ENCODE data around the gene MTFR1L. TPM values are rescaled to one million over a fixed set of nuclear protein-coding genes. Genes with fewer than 3 reads are reported as not detected.

The MTFR1L gene
- polyA plus RNA-seq, 1 donor from 2014 or later, result 115 TPM

DNA sequence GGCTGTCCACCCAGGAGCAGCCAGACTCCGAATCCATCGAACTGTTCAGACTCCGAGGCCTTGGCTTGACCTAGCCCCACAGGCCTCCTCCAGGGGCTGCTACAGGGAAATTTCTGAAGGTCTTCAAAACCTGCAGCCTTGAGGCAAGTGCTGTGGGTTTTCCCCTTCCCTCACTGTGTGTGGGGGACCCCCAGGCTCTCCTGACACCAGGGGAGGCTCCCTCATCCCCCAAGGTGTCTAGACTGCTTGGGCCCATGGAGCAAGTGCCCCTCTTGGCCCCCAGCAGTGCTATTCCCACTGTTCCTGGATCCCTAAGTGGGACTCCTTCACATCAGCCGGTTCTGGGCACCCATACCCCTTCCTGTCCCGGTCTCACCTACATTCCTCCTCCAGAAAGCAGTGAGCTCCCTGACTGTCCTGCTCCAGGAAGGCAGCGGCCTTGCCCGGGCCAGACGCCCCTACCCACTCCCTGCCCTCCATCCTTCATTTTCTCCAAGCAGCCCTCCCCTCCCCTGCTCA lies 54.9 kb downstream of the MTFR1L start:
- H3F3A ChIP-seq (ENCODE audit: insufficient read depth, low read length, poor library complexity, severe bottlenecking), result no peaks in the 10 kb centered on the region
- no peaks in the 10 kb centered on the region for H3K79me2 ChIP-seq (replicated peaks; ENCODE audit: insufficient read depth, low read length)
- peak overlapping the region; percentile 64 for H3K4me3 ChIP-seq (ENCODE audit: low read length)
- no peaks in the 10 kb centered on the region for H4K20me1 ChIP-seq (ENCODE audit: insufficient read depth)
- H3K27ac ChIP-seq (ENCODE audit: low read length), result no peak overlapping the region
- no peak overlapping the region for H2AFZ ChIP-seq (ENCODE audit: low read depth, low read length)
- H3K9me2 ChIP-seq (ENCODE audit: insufficient read depth, low read length), result no peaks in the 10 kb centered on the region
- peaks cover 21% of the 10 kb centered on the region for H3K27me3 ChIP-seq (ENCODE audit: insufficient read depth, low read depth, low read length)
- peak overlapping the region; percentile 61 for H3K9ac ChIP-seq (ENCODE audit: low read length)
- no peaks in the 10 kb centered on the region for H3K9me3 ChIP-seq (ENCODE audit: low read length)
- no peak overlapping the region for H3K4me2 ChIP-seq (ENCODE audit: low read length)
- TF ChIP-seq, protein P1, sequence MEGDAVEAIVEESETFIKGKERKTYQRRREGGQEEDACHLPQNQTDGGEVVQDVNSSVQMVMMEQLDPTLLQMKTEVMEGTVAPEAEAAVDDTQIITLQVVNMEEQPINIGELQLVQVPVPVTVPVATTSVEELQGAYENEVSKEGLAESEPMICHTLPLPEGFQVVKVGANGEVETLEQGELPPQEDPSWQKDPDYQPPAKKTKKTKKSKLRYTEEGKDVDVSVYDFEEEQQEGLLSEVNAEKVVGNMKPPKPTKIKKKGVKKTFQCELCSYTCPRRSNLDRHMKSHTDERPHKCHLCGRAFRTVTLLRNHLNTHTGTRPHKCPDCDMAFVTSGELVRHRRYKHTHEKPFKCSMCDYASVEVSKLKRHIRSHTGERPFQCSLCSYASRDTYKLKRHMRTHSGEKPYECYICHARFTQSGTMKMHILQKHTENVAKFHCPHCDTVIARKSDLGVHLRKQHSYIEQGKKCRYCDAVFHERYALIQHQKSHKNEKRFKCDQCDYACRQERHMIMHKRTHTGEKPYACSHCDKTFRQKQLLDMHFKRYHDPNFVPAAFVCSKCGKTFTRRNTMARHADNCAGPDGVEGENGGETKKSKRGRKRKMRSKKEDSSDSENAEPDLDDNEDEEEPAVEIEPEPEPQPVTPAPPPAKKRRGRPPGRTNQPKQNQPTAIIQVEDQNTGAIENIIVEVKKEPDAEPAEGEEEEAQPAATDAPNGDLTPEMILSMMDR (IDR thresholded peaks at IDR 0.05; ENCODE audit: poor library complexity, severe bottlenecking), result no peak
- TF ChIP-seq RAD21 (conservative IDR thresholded peaks at IDR 0.05), result no peak
- no peak for TF ChIP-seq MXI1 (conservative IDR thresholded peaks at IDR 0.05; ENCODE audit: poor library complexity, severe bottlenecking)
- H3K36me3 ChIP-seq (ENCODE audit: insufficient read depth, low read length), result no peaks in the 10 kb centered on the region

DNA sequence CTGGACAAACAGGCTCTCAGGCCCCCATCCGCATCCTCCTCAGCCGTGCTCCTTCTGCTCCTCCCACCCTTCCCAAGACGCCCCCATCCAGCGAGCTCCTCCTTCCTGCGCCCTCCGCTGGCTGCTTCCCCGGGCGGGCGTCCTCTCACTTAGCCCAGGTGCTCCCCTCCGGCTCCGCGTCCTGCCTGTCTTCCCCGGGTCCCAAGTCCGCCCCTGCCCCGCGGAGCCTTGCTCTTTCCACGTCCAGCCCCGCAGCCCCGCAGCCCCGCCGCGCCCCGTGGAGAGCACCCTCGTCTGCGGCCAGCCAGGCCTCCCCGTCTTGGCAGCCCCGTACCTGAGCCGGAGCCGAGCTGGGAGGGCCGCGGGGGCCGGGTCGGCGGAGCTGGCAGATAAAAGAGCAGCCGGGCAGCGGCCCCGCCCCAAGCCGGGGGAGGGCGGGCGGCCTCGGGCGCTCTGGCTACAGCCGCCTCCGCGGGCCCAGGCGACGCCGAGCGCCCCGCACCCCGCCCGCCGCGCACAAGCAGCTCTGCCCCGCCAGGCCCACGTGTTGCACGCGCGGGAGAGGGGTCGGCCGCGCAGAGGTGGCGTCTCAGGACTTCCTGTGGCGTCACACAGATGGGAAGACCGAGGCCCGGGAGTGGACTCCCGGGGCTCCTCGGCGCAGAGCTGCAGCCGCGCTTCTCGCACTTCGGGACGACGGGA lies 55.6 kb downstream of the MTFR1L start, which contains the start of gene PAQR7:
Gene PAQR7, minus strand, starts transcription at position 555 of the 702 bp plus-strand sequence. CDS start 11,869 bp downstream, outside the sequence.
- H4K20me1 ChIP-seq (ENCODE audit: insufficient read depth), result no peaks in the 10 kb centered on the region
- H3K27ac ChIP-seq (ENCODE audit: low read length), result no peak within 1 kb of the TSS
- no peaks in the 10 kb centered on the region for H3K36me3 ChIP-seq (ENCODE audit: insufficient read depth, low read length)
- TF ChIP-seq EZH2 (IDR thresholded peaks at IDR 0.05; ENCODE audit: borderline replicate concordance, insufficient read depth, low read length, poor library complexity, severe bottlenecking) (no peak), RAD21 (conservative IDR thresholded peaks at IDR 0.05) (no peak), SMC3 (conservative IDR thresholded peaks at IDR 0.05; ENCODE audit: poor library complexity) (peak; percentile 11), EP300 (conservative IDR thresholded peaks at IDR 0.05; ENCODE audit: poor library complexity, severe bottlenecking) (peak; percentile 19), MXI1 (conservative IDR thresholded peaks at IDR 0.05; ENCODE audit: poor library complexity, severe bottlenecking) (peak; percentile 46), TAF1 (IDR thresholded peaks at IDR 0.05; ENCODE audit: low read depth) (peak; percentile 24)
- no peaks in the 10 kb centered on the region for H3F3A ChIP-seq (ENCODE audit: insufficient read depth, low read length, poor library complexity, severe bottlenecking)
- H3K79me2 ChIP-seq (replicated peaks; ENCODE audit: insufficient read depth, low read length), result no peaks in the 10 kb centered on the region
- peak within 1 kb of the TSS; percentile 61 for H3K9ac ChIP-seq (ENCODE audit: low read length)
- H3K4me2 ChIP-seq (ENCODE audit: low read length), result no peak within 1 kb of the TSS
- peaks cover 21% of the 10 kb centered on the region for H3K27me3 ChIP-seq (ENCODE audit: insufficient read depth, low read depth, low read length)
- peak within 1 kb of the TSS; percentile 64 for H3K4me3 ChIP-seq (ENCODE audit: low read length)
- no peak within 1 kb of the TSS for H2AFZ ChIP-seq (ENCODE audit: low read depth, low read length)
- no peaks in the 10 kb centered on the region for H3K9me2 ChIP-seq (ENCODE audit: insufficient read depth, low read length)
- H3K9me3 ChIP-seq (ENCODE audit: low read length), result no peaks in the 10 kb centered on the region

DNA sequence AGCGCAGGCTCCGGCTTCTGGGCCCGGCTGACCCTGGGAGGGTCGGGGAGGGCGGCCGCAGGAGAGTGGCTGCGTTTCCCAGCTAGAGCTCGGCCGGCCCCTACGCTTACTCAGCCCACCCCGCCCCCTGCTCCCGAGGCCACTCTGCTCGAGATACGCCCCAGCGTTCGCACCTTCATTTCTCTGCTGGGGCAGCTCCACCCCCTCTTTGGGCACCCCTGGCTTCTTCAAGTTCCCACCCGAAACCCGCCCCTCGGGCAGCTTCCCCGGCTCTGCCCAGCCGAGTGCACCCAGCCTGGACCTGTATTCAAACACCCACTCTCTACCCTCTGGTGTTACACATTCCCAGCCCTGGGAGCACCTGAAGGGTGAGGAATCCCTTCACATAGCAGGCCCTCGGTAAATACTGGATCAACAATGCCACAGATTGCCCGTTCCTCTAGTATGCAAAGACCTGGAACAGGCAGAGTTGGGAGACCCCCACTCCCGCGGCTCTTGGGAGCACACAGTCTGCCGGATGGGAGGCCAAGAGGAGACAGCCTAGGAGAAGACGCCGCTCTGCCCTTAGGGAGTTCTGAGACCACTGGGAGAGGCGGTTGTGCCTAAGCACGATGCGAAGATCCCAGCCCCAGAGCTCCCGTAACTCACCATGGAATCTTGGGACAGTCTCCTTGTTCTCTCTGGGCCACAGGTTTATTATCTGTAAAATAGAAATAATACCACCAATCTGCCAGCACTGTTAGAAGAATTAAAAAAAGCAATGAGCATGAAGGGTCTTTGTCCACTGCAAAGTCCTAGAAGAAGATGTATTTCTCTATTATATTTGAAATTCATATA lies 56.3 kb downstream of the MTFR1L start:
- Histone ChIP-seq H3K9me2 (ENCODE audit: insufficient read depth, low read length) (no peaks in the 10 kb centered on the region), H2AFZ (ENCODE audit: low read depth, low read length) (no peak overlapping the region), H3K36me3 (ENCODE audit: insufficient read depth, low read length) (no peaks in the 10 kb centered on the region), H3K4me3 (ENCODE audit: low read length) (peak overlapping the region; percentile 64), H4K20me1 (ENCODE audit: insufficient read depth) (no peaks in the 10 kb centered on the region), H3K4me2 (ENCODE audit: low read length) (no peak overlapping the region), H3K9me3 (ENCODE audit: low read length) (no peaks in the 10 kb centered on the region), H3F3A (ENCODE audit: insufficient read depth, low read length, poor library complexity, severe bottlenecking) (no peaks in the 10 kb centered on the region), H3K27me3 (ENCODE audit: insufficient read depth, low read depth, low read length) (peaks cover 21% of the 10 kb centered on the region), H3K9ac (ENCODE audit: low read length) (peak overlapping the region; percentile 61), H3K79me2 (replicated peaks; ENCODE audit: insufficient read depth, low read length) (no peaks in the 10 kb centered on the region), H3K27ac (ENCODE audit: low read length) (no peak overlapping the region)
- TF ChIP-seq RAD21 (conservative IDR thresholded peaks at IDR 0.05) (no peak), EP300 (conservative IDR thresholded peaks at IDR 0.05; ENCODE audit: poor library complexity, severe bottlenecking) (no peak), TAF1 (IDR thresholded peaks at IDR 0.05; ENCODE audit: low read depth) (no peak), MXI1 (conservative IDR thresholded peaks at IDR 0.05; ENCODE audit: poor library complexity, severe bottlenecking) (no peak), EZH2 (IDR thresholded peaks at IDR 0.05; ENCODE audit: borderline replicate concordance, insufficient read depth, low read length, poor library complexity, severe bottlenecking) (no peak), SMC3 (conservative IDR thresholded peaks at IDR 0.05; ENCODE audit: poor library complexity) (no peak), POLR2AphosphoS5 (IDR thresholded peaks at IDR 0.05) (no peak)
- TF ChIP-seq, protein P2, sequence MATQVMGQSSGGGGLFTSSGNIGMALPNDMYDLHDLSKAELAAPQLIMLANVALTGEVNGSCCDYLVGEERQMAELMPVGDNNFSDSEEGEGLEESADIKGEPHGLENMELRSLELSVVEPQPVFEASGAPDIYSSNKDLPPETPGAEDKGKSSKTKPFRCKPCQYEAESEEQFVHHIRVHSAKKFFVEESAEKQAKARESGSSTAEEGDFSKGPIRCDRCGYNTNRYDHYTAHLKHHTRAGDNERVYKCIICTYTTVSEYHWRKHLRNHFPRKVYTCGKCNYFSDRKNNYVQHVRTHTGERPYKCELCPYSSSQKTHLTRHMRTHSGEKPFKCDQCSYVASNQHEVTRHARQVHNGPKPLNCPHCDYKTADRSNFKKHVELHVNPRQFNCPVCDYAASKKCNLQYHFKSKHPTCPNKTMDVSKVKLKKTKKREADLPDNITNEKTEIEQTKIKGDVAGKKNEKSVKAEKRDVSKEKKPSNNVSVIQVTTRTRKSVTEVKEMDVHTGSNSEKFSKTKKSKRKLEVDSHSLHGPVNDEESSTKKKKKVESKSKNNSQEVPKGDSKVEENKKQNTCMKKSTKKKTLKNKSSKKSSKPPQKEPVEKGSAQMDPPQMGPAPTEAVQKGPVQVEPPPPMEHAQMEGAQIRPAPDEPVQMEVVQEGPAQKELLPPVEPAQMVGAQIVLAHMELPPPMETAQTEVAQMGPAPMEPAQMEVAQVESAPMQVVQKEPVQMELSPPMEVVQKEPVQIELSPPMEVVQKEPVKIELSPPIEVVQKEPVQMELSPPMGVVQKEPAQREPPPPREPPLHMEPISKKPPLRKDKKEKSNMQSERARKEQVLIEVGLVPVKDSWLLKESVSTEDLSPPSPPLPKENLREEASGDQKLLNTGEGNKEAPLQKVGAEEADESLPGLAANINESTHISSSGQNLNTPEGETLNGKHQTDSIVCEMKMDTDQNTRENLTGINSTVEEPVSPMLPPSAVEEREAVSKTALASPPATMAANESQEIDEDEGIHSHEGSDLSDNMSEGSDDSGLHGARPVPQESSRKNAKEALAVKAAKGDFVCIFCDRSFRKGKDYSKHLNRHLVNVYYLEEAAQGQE (IDR thresholded peaks at IDR 0.05; ENCODE audit: borderline replicate concordance), result no peak
- TF ChIP-seq, protein P1 (IDR thresholded peaks at IDR 0.05; ENCODE audit: poor library complexity, severe bottlenecking), result no peak

Measured in neural cell (in vitro differentiated cells).